SK-N-SH (cell line): ENCODE measurements around the gene SPATA2. TPM values are rescaled to one million over a fixed set of nuclear protein-coding genes. Genes with fewer than 3 reads are reported as not detected.

ENCODE experiments used
- CTCF ChIA-PET: fragments of 300-600, 350-600 bp; formaldehyde crosslinking; extraction: SDS; loops from one replicate; lab custom pipeline; 2021; lab: Yijun Ruan, JAX
- POLR2A ChIA-PET: fragments of 350-600 bp; sonication (Branson Sonifier 250); formaldehyde crosslinking; extraction: SDS; loops from one replicate; lab custom pipeline; 2020; ENCODE audit warnings: antibody characterized with exemption, inconsistent platforms; lab: Yijun Ruan, JAX
- DNase-seq: peaks from one replicate; pipeline ENCODE4 v3.0.0; 2012
- H2AFZ ChIP-seq: fragments of 200-600 bp; sonication (generic); 2 replicates; pipeline ENCODE4 v1.8.1; 2016; ENCODE audit warnings: antibody characterized with exemption, mild to moderate bottlenecking, low read depth
- H3F3A ChIP-seq: fragments of 200-600 bp; sonication (generic); replicated peaks from 2 replicates; pipeline ENCODE3; 2016; ENCODE audit warnings: antibody characterized with exemption, mild to moderate bottlenecking; ENCODE audit not compliant: insufficient read depth
- H3K27ac ChIP-seq, 2 experiments: fragments of 200-500 bp in 1 of 2; fragments of 200-600 bp in 1 of 2; sonication (Bioruptor generic) in 1 of 2; sonication (generic), shearing (Covaris generic) in 1 of 2; 2 replicates each; pipeline versions ENCODE4 v1.5.1 to v1.6.1; 2014 to 2016; ENCODE audit warnings: low read depth in 2 of 2, inconsistent platforms in 1 of 2, low read length in 1 of 2, mild to moderate bottlenecking in 1 of 2, mixed read lengths in 1 of 2
- H3K27me3 ChIP-seq: fragments of 200-600 bp; sonication (generic), shearing (Covaris generic); 2 replicates; pipeline ENCODE4 v1.6.1; 2016; ENCODE audit warnings: mixed run types; ENCODE audit not compliant: insufficient read depth
- H3K36me3 ChIP-seq, 2 experiments: fragments of 200-500 bp in 1 of 2; fragments of 200-600 bp in 1 of 2; sonication (Bioruptor generic) in 1 of 2; sonication (generic) in 1 of 2; replicated peaks in 1 of 2; 2 replicates each; pipeline versions ENCODE3 to v1.5.1; 2014 to 2016; ENCODE audit warnings: low read length in 1 of 2, mild to moderate bottlenecking in 1 of 2; ENCODE audit not compliant: insufficient read depth in 2 of 2, control insufficient read depth in 1 of 2
- H3K4me1 ChIP-seq, 2 experiments: fragments of 200-500 bp in 1 of 2; fragments of 200-600 bp in 1 of 2; sonication (Bioruptor generic) in 1 of 2; sonication (generic), shearing (Covaris generic) in 1 of 2; 2 replicates each; pipeline versions ENCODE4 v1.5.1 to v1.6.1; 2014 to 2016; ENCODE audit warnings: low read depth in 1 of 2, low read length in 1 of 2, mixed run types in 1 of 2; ENCODE audit not compliant: insufficient read depth in 2 of 2, control insufficient read depth in 1 of 2
- H3K4me2 ChIP-seq: fragments of 200-600 bp; sonication (generic), shearing (Covaris generic); 2 replicates; pipeline ENCODE4 v1.6.1; 2017; ENCODE audit warnings: mixed run types
- H3K4me3 ChIP-seq, 2 experiments: fragments of 200-500 bp in 1 of 2; fragments of 200-600 bp in 1 of 2; sonication (Bioruptor generic) in 1 of 2; sonication (generic), shearing (Covaris generic) in 1 of 2; 2 replicates each; pipeline versions ENCODE4 v1.5.1 to v1.8.1; 2014 to 2016; ENCODE audit warnings: low read depth in 2 of 2, inconsistent platforms in 1 of 2, low read length in 1 of 2, mild to moderate bottlenecking in 1 of 2, mixed read lengths in 1 of 2, moderate library complexity in 1 of 2
- H3K79me2 ChIP-seq: fragments of 200-600 bp; sonication (generic); 2 replicates; pipeline ENCODE4 v1.8.1; 2017; ENCODE audit warnings: mild to moderate bottlenecking; ENCODE audit not compliant: insufficient read depth
- H3K9ac ChIP-seq: fragments of 200-600 bp; sonication (generic); 2 replicates; pipeline ENCODE4 v1.6.1; 2017; ENCODE audit warnings: mixed run types
- H3K9me2 ChIP-seq: fragments of 200-600 bp; sonication (generic); 2 replicates; pipeline ENCODE4 v1.6.1; 2017; ENCODE audit warnings: mixed run types
- H3K9me3 ChIP-seq: fragments of 200-600 bp; sonication (generic); 2 replicates; pipeline ENCODE4 v1.6.1; 2017; ENCODE audit warnings: mixed run types, mild to moderate bottlenecking, moderate library complexity
- H4K20me1 ChIP-seq: fragments of 200-600 bp; sonication (generic); 2 replicates; pipeline ENCODE4 v1.6.1; 2017; ENCODE audit warnings: mild to moderate bottlenecking, mixed run types; ENCODE audit not compliant: insufficient read depth
- CHD2 ChIP-seq: fragments of 150-350 bp; IDR thresholded peaks from 2 replicates; pipeline ENCODE4 v1.6.1; 2018; ENCODE audit warnings: low read length; ENCODE audit not compliant: partially characterized antibody
- ELF1 ChIP-seq: IDR thresholded peaks from 2 replicates; pipeline ENCODE4 v1.4.0; 2012
- EP300 ChIP-seq, 2 experiments: IDR thresholded peaks; 2 replicates each; pipeline versions ENCODE4 v1.4.0 to v1.6.1; 2012; ENCODE audit warnings: borderline replicate concordance in 1 of 2, low read depth in 1 of 2, low read length in 1 of 2
- FOSL2 ChIP-seq: IDR thresholded peaks from 2 replicates; pipeline ENCODE4 v1.4.0; 2012; ENCODE audit warnings: low read depth, mild to moderate bottlenecking, moderate library complexity, borderline replicate concordance
- FOXM1 ChIP-seq: IDR thresholded peaks from 2 replicates; pipeline ENCODE4 v1.4.0; 2012; ENCODE audit warnings: low read depth, mild to moderate bottlenecking
- GABPA ChIP-seq: IDR thresholded peaks from 2 replicates; pipeline ENCODE4 v1.4.0; 2012; ENCODE audit warnings: low read depth, mild to moderate bottlenecking
- IRF3 ChIP-seq: fragments of 150-350 bp; IDR thresholded peaks from 2 replicates; pipeline ENCODE4 v1.6.1; 2016; ENCODE audit warnings: mild to moderate bottlenecking, low read depth, low read length
- JUND ChIP-seq: IDR thresholded peaks from 2 replicates; pipeline ENCODE4 v1.4.0; 2012
- MXI1 ChIP-seq: IDR thresholded peaks from 2 replicates; pipeline ENCODE4 v1.6.1; 2012; ENCODE audit warnings: mild to moderate bottlenecking, low read depth, low read length, improper control_type of control experiment
- NFIC ChIP-seq: IDR thresholded peaks from 2 replicates; pipeline ENCODE4 v1.4.0; 2012; ENCODE audit warnings: borderline replicate concordance
- POLR2AphosphoS5 ChIP-seq: IDR thresholded peaks from 2 replicates; pipeline ENCODE4 v1.6.1; 2012; ENCODE audit warnings: low read depth, low read length
- RAD21 ChIP-seq: IDR thresholded peaks from 2 replicates; pipeline ENCODE4 v1.6.1; 2012; ENCODE audit warnings: mild to moderate bottlenecking, low read length
- RCOR1 ChIP-seq: fragments of 150-350 bp; IDR thresholded peaks from 2 replicates; pipeline ENCODE4 v1.6.1; 2017; ENCODE audit warnings: antibody characterized with exemption, low read length
- RXRA ChIP-seq: IDR thresholded peaks from 2 replicates; pipeline ENCODE4 v1.4.0; 2012; ENCODE audit warnings: low read depth, mild to moderate bottlenecking, borderline replicate concordance
- SMC3 ChIP-seq: IDR thresholded peaks from 2 replicates; pipeline ENCODE4 v1.6.1; 2012; ENCODE audit warnings: low read depth, low read length, improper control_type of control experiment
- TEAD4 ChIP-seq: IDR thresholded peaks from 2 replicates; pipeline ENCODE4 v1.4.0; 2012; ENCODE audit warnings: mild to moderate bottlenecking, borderline replicate concordance; ENCODE audit not compliant: insufficient read depth
- WGBS: methylation state at CpG from one replicate; pipeline ENCODE4 v1.1.6; 2017; ENCODE audit warnings: low lambda C conversion rate; 5-methylcytosine and 5-hydroxymethylcytosine counted together
- polyA plus RNA-seq, 3 experiments: library from polyadenylated mRNA; depleted of rRNA; stranded (reverse); fragments of >200 nt; gene quantifications; 2 replicates each; pipeline ENCODE4 v1.2.3, GENCODE V29; 2012
- TF ChIP-seq, protein P1 (sequence below): fragments of 200-600 bp; sonication (generic); IDR thresholded peaks from 2 replicates; pipeline ENCODE4 v1.6.1; 2017; ENCODE audit warnings: antibody characterized with exemption, mild to moderate bottlenecking, moderate library complexity
- TF ChIP-seq, protein P2 (sequence below): IDR thresholded peaks from 2 replicates; pipeline ENCODE4 v1.4.0; 2012; ENCODE audit warnings: low read depth, borderline replicate concordance

The SPATA2 gene
- polyA plus RNA-seq, 1 of the 3 experiments (the other 2 are of a cell fraction), result 7.2 TPM

- H3K4me1 ChIP-seq, result peaks cover 0 to 18% of the 10 kb centered on the region in 2 experiments; a peak in 2 of 4 replicates
- H4K20me1 ChIP-seq, result no peaks in the 10 kb centered on the region; the same call in 1 of the 2 replicates
- no peak overlapping the region for H2AFZ ChIP-seq
- WGBS, result 94% methylated on average over 3 of the region's 3 CpGs
- H3K36me3 ChIP-seq, result peaks cover 23 to 47% of the 10 kb centered on the region in 2 experiments
- peaks cover 66% of the 10 kb centered on the region for H3K79me2 ChIP-seq
- H3K4me2 ChIP-seq, result no peak overlapping the region
- H3K27me3 ChIP-seq, result no peaks in the 10 kb centered on the region
- no peak for TF ChIP-seq RXRA
- POLR2A ChIA-PET, result no interaction called here
- H3K9ac ChIP-seq, result no peak overlapping the region
- no peak for DNase-seq
- no peaks in the 10 kb centered on the region for H3K9me3 ChIP-seq
- no peaks in the 10 kb centered on the region for H3K9me2 ChIP-seq
- H3K27ac ChIP-seq, result no peak overlapping the region
- no peak overlapping the region for H3K4me3 ChIP-seq
- peaks cover 33% of the 10 kb centered on the region for H3F3A ChIP-seq
- CTCF ChIA-PET, result interaction anchor here (0.8 to 4.2 kb wide), 5 partner anchors 19 to 126 kb away, joined by 3 to 16 read pairs (median 4); no protein-coding TSS in a partner anchor
Measured at GRCh38 chr20:49945306-49945700, 30.0 kb upstream of the SPATA2 start.

GRCh38 chr20:49942942-49943341 lies 27.6 kb upstream of the SPATA2 start:
- POLR2A ChIA-PET, result no interaction called here
- Histone ChIP-seq H3K9me2 (no peaks in the 10 kb centered on the region), H3K9ac (no peak overlapping the region), H4K20me1 (peaks cover 9% of the 10 kb centered on the region), H3K4me2 (no peak overlapping the region), H3K4me1 (peaks cover 11 to 12% of the 10 kb centered on the region in 2 experiments), H3K9me3 (no peaks in the 10 kb centered on the region), H3K27me3 (no peaks in the 10 kb centered on the region), H3K4me3 (no peak overlapping the region), H3K36me3 (peaks cover 25 to 56% of the 10 kb centered on the region in 2 experiments), H3K27ac (no peak overlapping the region), H3F3A (peaks cover 18% of the 10 kb centered on the region), H2AFZ (no peak overlapping the region), H3K79me2 (peaks cover 85% of the 10 kb centered on the region)
- no peak for DNase-seq
- TF ChIP-seq NFIC (no peak), FOXM1 (no peak), RAD21 (no peak)
- WGBS, result 97% methylated on average over 3 of the region's 3 CpGs
- CTCF ChIA-PET, result interaction anchor here (1.9 to 4.2 kb wide), 2 partner anchors 36 to 128 kb away, joined by 8 to 16 read pairs; no protein-coding TSS in a partner anchor

DNA sequence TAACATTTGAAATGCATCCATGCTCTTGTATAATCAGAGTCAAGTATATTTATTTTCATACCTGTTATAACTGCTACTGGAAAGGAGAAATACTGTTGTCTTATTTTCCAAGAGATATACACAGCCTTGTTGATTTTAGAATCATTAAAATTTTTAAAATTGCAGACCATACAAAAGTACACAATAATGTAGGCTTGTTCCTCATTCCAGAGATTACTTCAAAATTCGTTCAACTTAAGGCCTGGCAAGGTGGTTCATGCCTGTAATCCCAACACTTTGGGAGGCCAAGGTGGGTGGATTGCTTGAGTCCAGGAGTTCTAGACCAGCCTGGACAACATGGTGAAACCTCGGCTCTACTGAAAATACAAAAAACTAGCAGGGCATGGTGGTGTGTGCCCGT lies 27.0 kb upstream of the SPATA2 start:
- H3F3A ChIP-seq, result peaks cover 18% of the 10 kb centered on the region
- DNase-seq, result no peak
- no peaks in the 10 kb centered on the region for H3K27me3 ChIP-seq
- H2AFZ ChIP-seq, result no peak overlapping the region
- POLR2A ChIA-PET, result no interaction called here
- peaks cover 17 to 18% of the 10 kb centered on the region in 2 experiments; a peak in 3 of 4 replicates for H3K4me1 ChIP-seq
- peaks cover 91% of the 10 kb centered on the region for H3K79me2 ChIP-seq
- TF ChIP-seq ELF1, result no peak
- no peak for TF ChIP-seq EP300 (IDR thresholded peaks at IDR 0.05; ENCODE audit: borderline replicate concordance in 1 of 2, low read depth in 1 of 2, low read length in 1 of 2)
- no peak for TF ChIP-seq FOXM1
- TF ChIP-seq NFIC, result no peak
- TF ChIP-seq GABPA, result no peak
- no peak for TF ChIP-seq SMC3
- no peak for TF ChIP-seq JUND
- no peak for TF ChIP-seq CHD2
- no peak for TF ChIP-seq FOSL2
- TF ChIP-seq POLR2AphosphoS5, result no peak
- TF ChIP-seq, protein P1, sequence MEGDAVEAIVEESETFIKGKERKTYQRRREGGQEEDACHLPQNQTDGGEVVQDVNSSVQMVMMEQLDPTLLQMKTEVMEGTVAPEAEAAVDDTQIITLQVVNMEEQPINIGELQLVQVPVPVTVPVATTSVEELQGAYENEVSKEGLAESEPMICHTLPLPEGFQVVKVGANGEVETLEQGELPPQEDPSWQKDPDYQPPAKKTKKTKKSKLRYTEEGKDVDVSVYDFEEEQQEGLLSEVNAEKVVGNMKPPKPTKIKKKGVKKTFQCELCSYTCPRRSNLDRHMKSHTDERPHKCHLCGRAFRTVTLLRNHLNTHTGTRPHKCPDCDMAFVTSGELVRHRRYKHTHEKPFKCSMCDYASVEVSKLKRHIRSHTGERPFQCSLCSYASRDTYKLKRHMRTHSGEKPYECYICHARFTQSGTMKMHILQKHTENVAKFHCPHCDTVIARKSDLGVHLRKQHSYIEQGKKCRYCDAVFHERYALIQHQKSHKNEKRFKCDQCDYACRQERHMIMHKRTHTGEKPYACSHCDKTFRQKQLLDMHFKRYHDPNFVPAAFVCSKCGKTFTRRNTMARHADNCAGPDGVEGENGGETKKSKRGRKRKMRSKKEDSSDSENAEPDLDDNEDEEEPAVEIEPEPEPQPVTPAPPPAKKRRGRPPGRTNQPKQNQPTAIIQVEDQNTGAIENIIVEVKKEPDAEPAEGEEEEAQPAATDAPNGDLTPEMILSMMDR, result no peak
- TF ChIP-seq MXI1, result no peak
- TF ChIP-seq IRF3, result no peak
- TF ChIP-seq TEAD4, result no peak
- TF ChIP-seq RCOR1, result no peak
- TF ChIP-seq, protein P2, sequence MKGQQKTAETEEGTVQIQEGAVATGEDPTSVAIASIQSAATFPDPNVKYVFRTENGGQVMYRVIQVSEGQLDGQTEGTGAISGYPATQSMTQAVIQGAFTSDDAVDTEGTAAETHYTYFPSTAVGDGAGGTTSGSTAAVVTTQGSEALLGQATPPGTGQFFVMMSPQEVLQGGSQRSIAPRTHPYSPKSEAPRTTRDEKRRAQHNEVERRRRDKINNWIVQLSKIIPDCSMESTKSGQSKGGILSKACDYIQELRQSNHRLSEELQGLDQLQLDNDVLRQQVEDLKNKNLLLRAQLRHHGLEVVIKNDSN, result no peak
- no peaks in the 10 kb centered on the region for H3K9me3 ChIP-seq
- no peak overlapping the region for H3K4me3 ChIP-seq
- WGBS, result 89% methylated on average over 3 of the region's 3 CpGs
- H3K27ac ChIP-seq, result no peak overlapping the region
- peaks cover 16% of the 10 kb centered on the region for H4K20me1 ChIP-seq
- CTCF ChIA-PET, result interaction anchor here (1.9 to 2.7 kb wide), 2 partner anchors 36 to 129 kb away, joined by 8 to 12 read pairs; no protein-coding TSS in a partner anchor
- H3K9me2 ChIP-seq, result no peaks in the 10 kb centered on the region
- no peak overlapping the region for H3K4me2 ChIP-seq
- no peak overlapping the region for H3K9ac ChIP-seq
- peaks cover 25 to 54% of the 10 kb centered on the region in 2 experiments for H3K36me3 ChIP-seq
